Ovary (tissue), 3 donors: ENCODE data around the gene HHAT.

Source experiments
- CTCF ChIP-seq, 3 donors: fragments of 450-650 bp in 2 of 3; fragments of 200-600 bp in 1 of 3; IDR thresholded peaks; one replicate each; pipeline versions ENCODE4 v1.5.1 to v1.8.0; 2016 to 2022; ENCODE audit warnings: antibody characterized with exemption in 3 of 3, mild to moderate bottlenecking in 1 of 3
- EP300 ChIP-seq: sonication (generic); formaldehyde crosslinking; IDR thresholded peaks from one replicate; pipeline ENCODE4 v1.6.1; 2017; ENCODE audit warnings: antibody characterized with exemption
- donor health status: DM: no; HTN: no; CAD: no.

- TF ChIP-seq EP300 (no peak), CTCF (IDR thresholded peaks at IDR 0.05) (no peak)
Observed at GRCh38 chr1:210626341-210626740, 297.6 kb downstream of the HHAT start.
